Nephron progenitor cell (in vitro differentiated cells): ENCODE results near the gene LRP1.

ENCODE experiments used
- DNase-seq: peaks from one replicate; pipeline ENCODE4 v3.0.0; 2021
- H3K27ac Mint-ChIP-seq: 2 replicates; pipeline ENCODE4 v1.8.0; 2021; ENCODE audit warnings: mild to moderate bottlenecking, moderate library complexity, mixed read lengths
- H3K27me3 Mint-ChIP-seq: 2 replicates; pipeline ENCODE4 v1.8.0; 2021; ENCODE audit warnings: mild to moderate bottlenecking, low read depth, mixed read lengths; ENCODE audit not compliant: poor library complexity
- H3K36me3 Mint-ChIP-seq: 2 replicates; pipeline ENCODE4 v1.8.0; 2021; ENCODE audit warnings: low read depth, mixed read lengths
- H3K4me1 Mint-ChIP-seq: 2 replicates; pipeline ENCODE4 v1.8.0; 2021; ENCODE audit warnings: mixed read lengths
- H3K4me3 Mint-ChIP-seq: 2 replicates; pipeline ENCODE4 v1.8.0; 2021; ENCODE audit warnings: mild to moderate bottlenecking, moderate library complexity, mixed read lengths
- H3K9me3 Mint-ChIP-seq: 2 replicates; pipeline ENCODE4 v1.8.0; 2021; ENCODE audit warnings: mild to moderate bottlenecking, moderate library complexity, mixed read lengths
- TF ChIP-seq, protein P1 (sequence below): fragments of 200-600 bp; sonication (generic); IDR thresholded peaks from 2 replicates; pipeline ENCODE4 v1.5.0; 2021; ENCODE audit warnings: antibody characterized with exemption

LRP1 gene

DNA sequence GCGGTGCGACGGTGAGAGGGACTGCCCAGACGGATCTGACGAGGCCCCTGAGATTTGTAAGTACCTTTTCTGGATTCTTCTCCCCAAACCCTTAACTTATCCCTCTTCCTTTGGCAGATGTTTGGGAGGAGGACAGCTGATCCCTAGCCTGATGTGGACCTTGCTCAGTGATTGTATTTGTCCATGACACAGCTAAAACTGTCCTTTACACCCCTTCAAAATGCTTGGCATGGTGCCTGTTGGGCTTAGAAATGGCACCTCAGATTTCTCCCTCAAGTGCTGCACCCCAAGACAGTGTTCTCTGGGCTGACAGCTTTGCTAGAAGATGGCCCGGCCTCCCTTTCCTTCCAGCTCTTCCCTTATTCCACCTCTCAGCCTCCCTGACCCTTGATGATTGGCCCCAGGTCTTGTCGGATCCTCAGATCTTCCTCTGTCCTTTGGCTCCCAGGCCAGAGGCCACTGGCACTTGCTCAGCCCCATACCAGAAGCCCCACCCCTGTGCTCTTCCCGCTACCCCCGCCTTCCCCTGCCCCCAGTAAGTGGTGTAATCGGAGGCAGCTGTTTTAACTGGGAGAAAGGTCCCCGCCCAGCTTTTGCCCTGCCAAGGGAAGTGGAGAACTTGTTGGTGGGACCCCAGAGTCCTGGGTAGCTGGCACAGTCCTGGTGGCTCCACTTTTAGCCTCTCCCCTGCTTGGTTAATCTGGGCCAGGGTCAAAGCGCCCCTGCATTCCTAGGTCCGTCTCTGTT is 10.4 kb downstream of the LRP1 start:
- Mint-ChIP-seq H3K27ac (peak overlapping the region; percentile 76), H3K27me3 (peaks cover 4% of the 10 kb centered on the region), H3K4me1 (peaks cover 94% of the 10 kb centered on the region), H3K4me3 (no peak overlapping the region), H3K36me3 (peaks cover 39% of the 10 kb centered on the region), H3K9me3 (no peaks in the 10 kb centered on the region)
- TF ChIP-seq, protein P1, sequence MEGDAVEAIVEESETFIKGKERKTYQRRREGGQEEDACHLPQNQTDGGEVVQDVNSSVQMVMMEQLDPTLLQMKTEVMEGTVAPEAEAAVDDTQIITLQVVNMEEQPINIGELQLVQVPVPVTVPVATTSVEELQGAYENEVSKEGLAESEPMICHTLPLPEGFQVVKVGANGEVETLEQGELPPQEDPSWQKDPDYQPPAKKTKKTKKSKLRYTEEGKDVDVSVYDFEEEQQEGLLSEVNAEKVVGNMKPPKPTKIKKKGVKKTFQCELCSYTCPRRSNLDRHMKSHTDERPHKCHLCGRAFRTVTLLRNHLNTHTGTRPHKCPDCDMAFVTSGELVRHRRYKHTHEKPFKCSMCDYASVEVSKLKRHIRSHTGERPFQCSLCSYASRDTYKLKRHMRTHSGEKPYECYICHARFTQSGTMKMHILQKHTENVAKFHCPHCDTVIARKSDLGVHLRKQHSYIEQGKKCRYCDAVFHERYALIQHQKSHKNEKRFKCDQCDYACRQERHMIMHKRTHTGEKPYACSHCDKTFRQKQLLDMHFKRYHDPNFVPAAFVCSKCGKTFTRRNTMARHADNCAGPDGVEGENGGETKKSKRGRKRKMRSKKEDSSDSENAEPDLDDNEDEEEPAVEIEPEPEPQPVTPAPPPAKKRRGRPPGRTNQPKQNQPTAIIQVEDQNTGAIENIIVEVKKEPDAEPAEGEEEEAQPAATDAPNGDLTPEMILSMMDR: no peak
- no peak for DNase-seq

DNA sequence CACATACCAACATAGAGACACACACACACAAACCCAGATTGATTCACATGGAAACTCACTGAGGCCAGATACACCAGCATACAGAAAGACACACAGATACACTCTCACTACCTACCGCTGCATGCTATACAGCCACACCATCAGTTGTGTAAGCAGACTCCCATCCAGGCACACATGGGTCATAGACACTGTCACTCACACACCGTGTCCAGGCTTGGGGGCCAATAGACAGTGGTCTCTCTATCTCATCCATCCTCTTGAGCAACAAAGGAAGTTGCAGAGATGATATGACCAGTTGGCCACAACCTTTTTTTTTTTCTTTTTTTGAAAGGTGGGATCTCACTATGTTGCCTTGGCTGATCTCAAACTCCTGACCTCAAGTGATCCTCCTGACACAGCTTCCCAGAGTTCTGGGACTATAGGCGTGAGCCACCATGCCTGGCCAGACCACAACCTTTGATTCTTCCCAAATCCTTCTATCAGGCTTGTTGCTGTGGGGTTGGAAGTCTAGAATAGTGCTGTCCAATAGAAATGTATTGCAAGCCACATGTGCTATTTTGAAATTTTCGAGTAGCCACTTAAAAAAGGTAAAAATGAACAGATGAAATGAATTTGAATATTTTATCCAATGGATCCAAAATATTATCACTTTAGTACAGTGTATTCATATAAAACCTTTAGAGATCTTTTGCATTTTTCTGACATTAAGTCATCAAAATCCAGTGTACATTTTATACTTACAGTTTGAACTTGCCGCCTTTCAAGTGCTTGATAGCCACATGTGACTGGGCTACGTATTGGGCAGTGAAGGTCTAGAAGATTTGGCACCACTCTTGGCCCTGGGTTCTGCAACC is 11.7 kb downstream of the LRP1 start:
- H3K9me3 Mint-ChIP-seq: no peaks in the 10 kb centered on the region
- H3K27ac Mint-ChIP-seq: peak overlapping the region; percentile 4
- peaks cover 4% of the 10 kb centered on the region for H3K27me3 Mint-ChIP-seq
- peaks cover 51% of the 10 kb centered on the region for H3K36me3 Mint-ChIP-seq
- TF ChIP-seq, protein P1: no peak
- H3K4me3 Mint-ChIP-seq: no peak overlapping the region
- H3K4me1 Mint-ChIP-seq: peaks cover 83% of the 10 kb centered on the region
- no peak for DNase-seq

DNA sequence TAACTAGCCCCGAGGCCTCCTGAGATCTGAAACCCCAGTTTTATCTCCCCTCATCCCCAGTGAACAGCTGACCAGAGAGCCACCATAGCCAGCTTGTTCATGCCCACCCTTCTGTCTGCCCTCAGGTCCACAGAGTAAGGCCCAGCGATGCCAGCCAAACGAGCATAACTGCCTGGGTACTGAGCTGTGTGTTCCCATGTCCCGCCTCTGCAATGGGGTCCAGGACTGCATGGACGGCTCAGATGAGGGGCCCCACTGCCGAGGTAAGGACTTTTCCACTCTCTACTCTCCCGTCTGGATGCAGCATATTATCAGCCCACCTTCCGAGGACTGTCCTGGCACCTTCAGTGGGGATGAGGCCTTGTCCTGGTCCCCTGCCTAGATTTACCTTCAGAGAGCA is 13.0 kb downstream of the LRP1 start:
- DNase-seq: no peak
- peak overlapping the region; percentile 95 for H3K27ac Mint-ChIP-seq
- H3K36me3 Mint-ChIP-seq: peaks cover 64% of the 10 kb centered on the region
- no peak overlapping the region for H3K4me3 Mint-ChIP-seq
- H3K27me3 Mint-ChIP-seq: no peaks in the 10 kb centered on the region
- H3K9me3 Mint-ChIP-seq: no peaks in the 10 kb centered on the region
- TF ChIP-seq, protein P1: no peak
- H3K4me1 Mint-ChIP-seq: peaks cover 83% of the 10 kb centered on the region

DNA sequence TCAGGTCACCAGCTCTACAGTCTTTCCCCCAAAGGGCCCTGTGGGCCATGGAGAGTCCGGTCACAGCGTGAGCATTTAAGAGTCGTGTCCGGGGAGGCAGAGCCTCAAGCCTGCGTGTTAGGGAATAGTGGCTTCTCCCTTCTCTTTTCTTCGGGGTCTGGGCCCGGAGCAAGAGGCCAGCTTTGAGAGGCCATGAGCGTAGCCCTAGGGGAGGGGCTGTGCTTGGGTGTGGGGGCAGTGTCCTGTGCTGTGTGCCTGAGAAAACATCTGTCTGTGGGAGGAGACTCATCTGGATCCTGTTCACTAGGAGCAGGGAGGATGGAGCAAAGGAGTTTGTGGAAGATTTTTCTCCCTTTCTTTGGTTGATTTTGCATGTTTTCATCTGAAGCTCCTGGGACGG is 13.8 kb downstream of the LRP1 start:
- no peak for DNase-seq
- peak overlapping the region; percentile 95 for H3K27ac Mint-ChIP-seq
- no peaks in the 10 kb centered on the region for H3K9me3 Mint-ChIP-seq
- peaks cover 65% of the 10 kb centered on the region for H3K36me3 Mint-ChIP-seq
- no peaks in the 10 kb centered on the region for H3K27me3 Mint-ChIP-seq
- H3K4me1 Mint-ChIP-seq: peaks cover 84% of the 10 kb centered on the region
- TF ChIP-seq, protein P1: no peak
- peak overlapping the region; percentile 25 for H3K4me3 Mint-ChIP-seq

DNA sequence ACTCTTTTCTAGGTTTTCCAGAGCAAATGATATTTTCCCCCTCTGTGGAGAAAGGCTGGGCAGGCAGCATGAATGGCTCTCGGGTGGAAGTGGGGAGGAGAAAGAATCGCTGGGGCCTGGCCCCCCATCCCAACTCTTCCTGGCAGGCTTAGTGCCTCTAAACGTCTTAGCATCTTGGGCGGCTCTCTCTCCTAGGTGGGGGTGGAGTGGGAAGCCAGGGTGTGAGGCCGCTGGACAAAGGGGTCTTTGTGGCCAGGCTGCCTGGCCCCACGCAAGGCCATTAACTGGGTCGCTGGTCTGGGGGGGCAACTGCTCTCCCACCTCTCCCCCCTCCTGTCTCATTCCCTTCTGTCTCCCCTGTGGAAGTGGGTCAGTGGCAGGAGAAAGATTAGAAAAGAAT is 14.4 kb downstream of the LRP1 start:
- peaks cover 86% of the 10 kb centered on the region for H3K4me1 Mint-ChIP-seq
- TF ChIP-seq, protein P1: no peak
- H3K36me3 Mint-ChIP-seq: peaks cover 65% of the 10 kb centered on the region
- DNase-seq: no peak
- H3K9me3 Mint-ChIP-seq: no peaks in the 10 kb centered on the region
- H3K27me3 Mint-ChIP-seq: no peaks in the 10 kb centered on the region
- H3K4me3 Mint-ChIP-seq: peak overlapping the region; percentile 44
- H3K27ac Mint-ChIP-seq: peak overlapping the region; percentile 95
